Keratinocyte (primary cell): ENCODE measurements around the gene KDM3A. TPM values are rescaled to one million over a fixed set of nuclear protein-coding genes. Genes with fewer than 3 reads are reported as not detected.
A peak's percentile ranks its signal among the peaks of the same experiment; 100 is the strongest.

Experiments used
- DNase-seq: peaks from one replicate; pipeline ENCODE4 v3.0.0-alpha.2; 2011; ENCODE audit warnings: low read depth, missing footprints, low spot score
- FAIRE-seq: peaks from 2 replicates; lab custom pipeline; 2011; peaks lifted over from hg19 to GRCh38; lab: Jason Lieb, UNC
- H2AFZ ChIP-seq: 2 replicates; pipeline ENCODE4 v1.6.0; 2012; ENCODE audit warnings: low read length, control low read depth, inconsistent platforms; ENCODE audit not compliant: control insufficient read depth
- H3K27ac ChIP-seq: 2 replicates; pipeline ENCODE4 v1.5.1; 2011; ENCODE audit warnings: low read length; ENCODE audit not compliant: control insufficient read depth, insufficient read depth
- H3K27me3 ChIP-seq: 3 replicates; pipeline ENCODE4 v1.6.0; 2011; ENCODE audit warnings: low read length; ENCODE audit not compliant: control insufficient read depth, insufficient read depth; ENCODE audit errors: extremely low read depth
- H3K36me3 ChIP-seq, 2 experiments: 2 replicates in 1 of 2; 3 replicates in 1 of 2; pipeline ENCODE4 v1.5.1; 2011; ENCODE audit warnings: low read length in 2 of 2, mild to moderate bottlenecking in 1 of 2; ENCODE audit not compliant: control insufficient read depth in 2 of 2, insufficient read depth in 2 of 2; ENCODE audit errors: extremely low read depth in 1 of 2
- H3K4me1 ChIP-seq: 3 replicates; pipeline ENCODE4 v1.5.1; 2011; ENCODE audit warnings: low read length; ENCODE audit not compliant: control insufficient read depth, insufficient read depth; ENCODE audit errors: extremely low read depth
- H3K4me2 ChIP-seq: 3 replicates; pipeline ENCODE4 v1.6.0; 2011; ENCODE audit warnings: low read depth, low read length; ENCODE audit not compliant: control insufficient read depth, insufficient read depth; ENCODE audit errors: extremely low read depth
- H3K4me3 ChIP-seq, 3 experiments: fragments of 200-600 bp in 1 of 3; sonication (generic) in 1 of 3; 2 replicates in 2 of 3; 3 replicates in 1 of 3; pipeline ENCODE4 v1.5.1; 2011 to 2016; ENCODE audit warnings: low read length in 3 of 3, mild to moderate bottlenecking in 3 of 3, control low read depth in 2 of 3, inconsistent platforms in 1 of 3, low read depth in 1 of 3, mixed read lengths in 1 of 3, mixed run types in 1 of 3, moderate library complexity in 1 of 3; ENCODE audit not compliant: control insufficient read depth in 2 of 3, insufficient read depth in 2 of 3; ENCODE audit errors: extremely low read depth in 1 of 3
- H3K79me2 ChIP-seq: 2 replicates; pipeline ENCODE4 v1.6.0; 2012; ENCODE audit warnings: low read length; ENCODE audit not compliant: control insufficient read depth, insufficient read depth
- H3K9ac ChIP-seq: 3 replicates; pipeline ENCODE4 v1.6.0; 2011; ENCODE audit warnings: low read length; ENCODE audit not compliant: control insufficient read depth, insufficient read depth; ENCODE audit errors: extremely low read depth
- H3K9me1 ChIP-seq: 3 replicates; pipeline ENCODE4 v1.6.0; 2011; ENCODE audit warnings: low read length; ENCODE audit not compliant: control insufficient read depth, insufficient read depth; ENCODE audit errors: extremely low read depth
- H3K9me3 ChIP-seq: 2 replicates; pipeline ENCODE4 v1.5.1; 2012; ENCODE audit warnings: low read depth, low read length; ENCODE audit not compliant: control insufficient read depth
- H4K20me1 ChIP-seq: 3 replicates; pipeline ENCODE4 v1.6.0; 2011; ENCODE audit warnings: low read length; ENCODE audit not compliant: control insufficient read depth, insufficient read depth; ENCODE audit errors: extremely low read depth
- EZH2 ChIP-seq: IDR thresholded peaks from one replicate; pipeline ENCODE4 v1.6.1; 2012; ENCODE audit warnings: inconsistent platforms, mild to moderate bottlenecking, low read length, moderate library complexity
- dilution Hi-C: fragments of 300-500 bp; cut with MboI; formaldehyde crosslinking; loops from one replicate; pipeline ENCODE4 v1.7.0; 2020; ENCODE audit warnings: low sequenced_read_pairs; ENCODE audit not compliant: extremely low pct_ligation_motif_present
- polyA plus RNA-seq, 5 experiments: library from polyadenylated mRNA; depleted of rRNA in 3 of 5; stranded (reverse) in 3 of 5; stranded (forward) in 1 of 5; unstranded in 1 of 5; fragments of >200 nt; gene quantifications; 1 replicate in 1 of 5; 2 replicates in 3 of 5; 3 replicates in 1 of 5; pipeline versions ENCODE4 v1.2.1 to v1.2.3, GENCODE V29; 2011 to 2012; ENCODE audit warnings: missing spikeins in 2 of 5, low read depth in 1 of 5, low replicate concordance in 1 of 5
- TF ChIP-seq, protein P1 (sequence below), 3 experiments: IDR thresholded peaks in 1 of 3; conservative IDR thresholded peaks in 1 of 3; optimal IDR thresholded peaks in 1 of 3; 2 replicates in 2 of 3; 3 replicates in 1 of 3; pipeline versions ENCODE3 to v1.5.1; 2011; ENCODE audit warnings: low read length in 3 of 3, mild to moderate bottlenecking in 3 of 3, moderate library complexity in 2 of 3, control low read depth in 1 of 3, inconsistent platforms in 1 of 3; ENCODE audit not compliant: insufficient read depth in 2 of 3; ENCODE audit errors: extremely low read depth in 1 of 3

KDM3A gene
- polyA plus RNA-seq, 1 donor (not counting 4 experiments of a cell fraction or from before 2014, with no cell fraction given): 32.9 TPM

DNA sequence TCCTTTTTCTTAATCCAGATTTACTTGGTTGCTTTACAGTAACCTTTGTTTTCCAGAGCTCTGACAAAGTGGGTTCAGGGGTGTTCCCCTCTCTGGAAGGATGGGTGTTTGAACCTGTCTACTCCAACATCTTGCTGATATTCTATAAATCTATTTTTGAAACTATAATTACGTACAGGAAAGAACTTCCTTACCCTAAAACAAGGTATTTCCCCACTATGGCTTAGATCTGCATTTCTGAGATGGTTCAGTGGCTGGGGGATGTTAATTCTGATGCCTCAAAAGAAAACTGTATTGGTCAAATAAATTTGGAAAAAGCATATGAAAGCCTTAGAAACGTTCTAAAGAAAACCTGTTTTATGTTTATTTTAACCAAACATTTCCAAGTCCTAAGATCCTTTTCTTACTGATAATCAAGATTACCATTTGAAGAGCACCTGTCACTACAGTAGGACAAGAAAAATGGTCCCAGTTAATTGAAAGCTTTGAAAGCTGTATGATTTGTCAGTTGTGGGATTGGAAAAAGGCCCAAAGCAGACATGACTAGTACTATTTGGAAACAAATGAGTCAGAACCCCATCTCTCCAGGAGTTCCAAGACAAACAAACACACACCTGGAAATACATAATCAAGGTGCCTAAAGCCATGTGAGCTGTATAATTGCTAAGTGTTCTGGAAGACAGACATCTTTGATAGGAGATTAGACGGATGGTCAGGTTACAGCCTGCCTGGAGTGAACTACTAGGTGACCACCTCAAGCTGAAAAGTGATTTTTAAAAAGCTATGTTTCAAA is 57.5 kb downstream of the KDM3A start:
- Histone ChIP-seq H3K36me3 (peaks cover 3 to 11% of the 10 kb centered on the region in 2 experiments), H3K79me2 (no peaks in the 10 kb centered on the region), H3K27me3 (no peaks in the 10 kb centered on the region), H3K4me3 (no peak overlapping the region), H3K4me2 (no peak overlapping the region), H3K27ac (no peak overlapping the region), H4K20me1 (peaks cover 5% of the 10 kb centered on the region), H3K9me1 (no peaks in the 10 kb centered on the region), H3K9me3 (peaks cover 2% of the 10 kb centered on the region), H2AFZ (no peak overlapping the region), H3K4me1 (peaks cover 6% of the 10 kb centered on the region), H3K9ac (no peak overlapping the region)
- FAIRE-seq (peak; percentile 80), DNase-seq (peak; percentile 73)
- no peak for TF ChIP-seq EZH2
- dilution Hi-C loops: no loop called here

DNA sequence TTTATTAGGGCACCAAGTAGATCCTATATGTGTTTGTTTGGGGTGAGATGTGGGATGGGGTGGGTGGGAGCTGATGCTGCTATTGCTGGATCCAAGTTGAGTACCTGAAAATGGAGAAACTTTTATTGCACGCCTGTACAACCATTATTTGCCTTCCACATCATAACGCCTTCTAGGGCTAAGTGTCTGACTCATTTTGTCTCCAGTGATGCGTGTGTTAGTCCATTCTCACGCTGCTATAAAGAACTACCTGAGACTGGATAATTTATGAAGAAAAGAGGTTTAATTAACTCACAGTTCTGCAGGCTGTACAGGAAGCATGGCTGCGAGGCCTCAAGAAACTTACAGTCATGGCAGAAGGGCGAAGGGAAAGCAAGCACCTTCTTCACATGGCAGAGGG is 58.2 kb downstream of the KDM3A start:
- no peaks in the 10 kb centered on the region for H3K79me2 ChIP-seq
- no peak overlapping the region for H3K27ac ChIP-seq
- dilution Hi-C loops: no loop called here
- H3K27me3 ChIP-seq: no peaks in the 10 kb centered on the region
- no peaks in the 10 kb centered on the region for H3K9me1 ChIP-seq
- no peak overlapping the region for H3K4me3 ChIP-seq
- no peak overlapping the region for H3K4me2 ChIP-seq
- H2AFZ ChIP-seq: no peak overlapping the region
- DNase-seq (no peak), FAIRE-seq (no peak)
- peaks cover 6% of the 10 kb centered on the region for H3K4me1 ChIP-seq
- H4K20me1 ChIP-seq: peaks cover 5% of the 10 kb centered on the region
- H3K9ac ChIP-seq: no peak overlapping the region
- no peak for TF ChIP-seq EZH2
- TF ChIP-seq, protein P1, sequence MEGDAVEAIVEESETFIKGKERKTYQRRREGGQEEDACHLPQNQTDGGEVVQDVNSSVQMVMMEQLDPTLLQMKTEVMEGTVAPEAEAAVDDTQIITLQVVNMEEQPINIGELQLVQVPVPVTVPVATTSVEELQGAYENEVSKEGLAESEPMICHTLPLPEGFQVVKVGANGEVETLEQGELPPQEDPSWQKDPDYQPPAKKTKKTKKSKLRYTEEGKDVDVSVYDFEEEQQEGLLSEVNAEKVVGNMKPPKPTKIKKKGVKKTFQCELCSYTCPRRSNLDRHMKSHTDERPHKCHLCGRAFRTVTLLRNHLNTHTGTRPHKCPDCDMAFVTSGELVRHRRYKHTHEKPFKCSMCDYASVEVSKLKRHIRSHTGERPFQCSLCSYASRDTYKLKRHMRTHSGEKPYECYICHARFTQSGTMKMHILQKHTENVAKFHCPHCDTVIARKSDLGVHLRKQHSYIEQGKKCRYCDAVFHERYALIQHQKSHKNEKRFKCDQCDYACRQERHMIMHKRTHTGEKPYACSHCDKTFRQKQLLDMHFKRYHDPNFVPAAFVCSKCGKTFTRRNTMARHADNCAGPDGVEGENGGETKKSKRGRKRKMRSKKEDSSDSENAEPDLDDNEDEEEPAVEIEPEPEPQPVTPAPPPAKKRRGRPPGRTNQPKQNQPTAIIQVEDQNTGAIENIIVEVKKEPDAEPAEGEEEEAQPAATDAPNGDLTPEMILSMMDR (optimal IDR thresholded peaks at IDR 0.05 in 1 of 3, IDR thresholded peaks at IDR 0.05 in 1 of 3, conservative IDR thresholded peaks at IDR 0.05 in 1 of 3; ENCODE audit: extremely low read depth in 1 of 3, insufficient read depth in 2 of 3, low read length in 3 of 3): no peak
- H3K36me3 ChIP-seq: peaks cover 3 to 6% of the 10 kb centered on the region in 2 experiments
- H3K9me3 ChIP-seq: peaks cover 2% of the 10 kb centered on the region
